Measurements from ENCODE around the gene TYW1B.
"Not testable (repeated sequence)": the region's sequence is repeated elsewhere in the genome, so short reads cannot be mapped to it uniquely, and the experiment has no call there.

TYW1B gene

DNA sequence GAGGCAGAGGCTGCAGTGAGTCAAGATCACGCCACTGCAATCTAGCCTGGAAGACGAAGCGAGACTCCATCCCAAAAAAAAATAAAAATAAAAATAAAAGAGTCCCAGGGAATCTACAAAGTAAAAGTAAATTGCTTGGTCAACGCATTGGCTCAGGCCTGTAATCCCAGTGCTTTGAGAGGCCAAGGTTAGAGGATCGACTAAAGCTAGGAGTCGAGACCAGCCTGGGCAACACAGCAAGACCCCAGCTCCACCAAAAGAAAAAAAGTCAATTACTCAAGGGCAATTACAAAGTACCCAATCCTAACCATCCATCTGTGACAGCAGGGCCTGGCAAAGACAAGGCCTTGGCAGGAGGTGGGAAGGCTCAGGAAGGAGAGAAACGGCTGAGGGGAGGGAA is 288.3 kb downstream of the TYW1B start:
- no peaks in the 10 kb centered on the region for H3K27me3 ChIP-seq (ENCODE audit: insufficient read depth, poor library complexity, severe bottlenecking)
- no peak overlapping the region for H3K27ac ChIP-seq (replicated peaks)
- DNase-seq (ENCODE audit: low read depth in 1 of 2, low spot score in 1 of 2): no peak
- TF ChIP-seq SPI1 (IDR thresholded peaks at IDR 0.05; ENCODE audit: borderline replicate concordance, low read depth) (no peak), GABPA (IDR thresholded peaks at IDR 0.05; ENCODE audit: low read depth) (no peak), POLR2AphosphoS5 (IDR thresholded peaks at IDR 0.05; ENCODE audit: low read depth) (no peak)
- TF ChIP-seq, protein P1, sequence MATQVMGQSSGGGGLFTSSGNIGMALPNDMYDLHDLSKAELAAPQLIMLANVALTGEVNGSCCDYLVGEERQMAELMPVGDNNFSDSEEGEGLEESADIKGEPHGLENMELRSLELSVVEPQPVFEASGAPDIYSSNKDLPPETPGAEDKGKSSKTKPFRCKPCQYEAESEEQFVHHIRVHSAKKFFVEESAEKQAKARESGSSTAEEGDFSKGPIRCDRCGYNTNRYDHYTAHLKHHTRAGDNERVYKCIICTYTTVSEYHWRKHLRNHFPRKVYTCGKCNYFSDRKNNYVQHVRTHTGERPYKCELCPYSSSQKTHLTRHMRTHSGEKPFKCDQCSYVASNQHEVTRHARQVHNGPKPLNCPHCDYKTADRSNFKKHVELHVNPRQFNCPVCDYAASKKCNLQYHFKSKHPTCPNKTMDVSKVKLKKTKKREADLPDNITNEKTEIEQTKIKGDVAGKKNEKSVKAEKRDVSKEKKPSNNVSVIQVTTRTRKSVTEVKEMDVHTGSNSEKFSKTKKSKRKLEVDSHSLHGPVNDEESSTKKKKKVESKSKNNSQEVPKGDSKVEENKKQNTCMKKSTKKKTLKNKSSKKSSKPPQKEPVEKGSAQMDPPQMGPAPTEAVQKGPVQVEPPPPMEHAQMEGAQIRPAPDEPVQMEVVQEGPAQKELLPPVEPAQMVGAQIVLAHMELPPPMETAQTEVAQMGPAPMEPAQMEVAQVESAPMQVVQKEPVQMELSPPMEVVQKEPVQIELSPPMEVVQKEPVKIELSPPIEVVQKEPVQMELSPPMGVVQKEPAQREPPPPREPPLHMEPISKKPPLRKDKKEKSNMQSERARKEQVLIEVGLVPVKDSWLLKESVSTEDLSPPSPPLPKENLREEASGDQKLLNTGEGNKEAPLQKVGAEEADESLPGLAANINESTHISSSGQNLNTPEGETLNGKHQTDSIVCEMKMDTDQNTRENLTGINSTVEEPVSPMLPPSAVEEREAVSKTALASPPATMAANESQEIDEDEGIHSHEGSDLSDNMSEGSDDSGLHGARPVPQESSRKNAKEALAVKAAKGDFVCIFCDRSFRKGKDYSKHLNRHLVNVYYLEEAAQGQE (IDR thresholded peaks at IDR 0.05; ENCODE audit: insufficient replicate concordance, low read depth): no peak
- TF ChIP-seq, protein P2, sequence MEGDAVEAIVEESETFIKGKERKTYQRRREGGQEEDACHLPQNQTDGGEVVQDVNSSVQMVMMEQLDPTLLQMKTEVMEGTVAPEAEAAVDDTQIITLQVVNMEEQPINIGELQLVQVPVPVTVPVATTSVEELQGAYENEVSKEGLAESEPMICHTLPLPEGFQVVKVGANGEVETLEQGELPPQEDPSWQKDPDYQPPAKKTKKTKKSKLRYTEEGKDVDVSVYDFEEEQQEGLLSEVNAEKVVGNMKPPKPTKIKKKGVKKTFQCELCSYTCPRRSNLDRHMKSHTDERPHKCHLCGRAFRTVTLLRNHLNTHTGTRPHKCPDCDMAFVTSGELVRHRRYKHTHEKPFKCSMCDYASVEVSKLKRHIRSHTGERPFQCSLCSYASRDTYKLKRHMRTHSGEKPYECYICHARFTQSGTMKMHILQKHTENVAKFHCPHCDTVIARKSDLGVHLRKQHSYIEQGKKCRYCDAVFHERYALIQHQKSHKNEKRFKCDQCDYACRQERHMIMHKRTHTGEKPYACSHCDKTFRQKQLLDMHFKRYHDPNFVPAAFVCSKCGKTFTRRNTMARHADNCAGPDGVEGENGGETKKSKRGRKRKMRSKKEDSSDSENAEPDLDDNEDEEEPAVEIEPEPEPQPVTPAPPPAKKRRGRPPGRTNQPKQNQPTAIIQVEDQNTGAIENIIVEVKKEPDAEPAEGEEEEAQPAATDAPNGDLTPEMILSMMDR (IDR thresholded peaks at IDR 0.05; ENCODE audit: insufficient read depth, low read length): no peak
- no peak overlapping the region for H3K4me3 ChIP-seq (replicated peaks; ENCODE audit: insufficient read depth, low read length)

DNA sequence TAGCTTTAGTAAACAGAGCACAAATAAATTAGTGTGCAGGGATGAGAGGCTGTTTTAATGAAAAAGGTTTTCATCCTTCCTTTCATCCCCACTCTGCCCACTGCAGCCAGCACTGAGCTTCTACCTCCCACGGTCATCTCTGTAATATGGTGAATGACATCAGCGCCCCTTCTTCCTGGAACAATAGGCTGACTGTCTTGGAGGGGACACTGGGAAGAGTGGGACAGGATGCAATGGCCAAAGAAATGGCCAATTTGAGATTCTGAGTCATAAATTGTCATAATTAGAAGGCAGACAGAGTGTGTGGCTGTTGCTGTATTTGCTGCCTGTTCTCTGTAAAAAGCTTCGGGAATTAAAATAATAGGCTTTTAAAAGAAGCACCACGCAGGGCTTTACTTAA is 289.1 kb downstream of the TYW1B start:
- H3K27me3 ChIP-seq (ENCODE audit: insufficient read depth, poor library complexity, severe bottlenecking): no peaks in the 10 kb centered on the region
- no peak for TF ChIP-seq POLR2AphosphoS5 (IDR thresholded peaks at IDR 0.05; ENCODE audit: low read depth)
- TF ChIP-seq GABPA (IDR thresholded peaks at IDR 0.05; ENCODE audit: low read depth): no peak
- TF ChIP-seq SPI1 (IDR thresholded peaks at IDR 0.05; ENCODE audit: borderline replicate concordance, low read depth): no peak
- TF ChIP-seq, protein P1 (IDR thresholded peaks at IDR 0.05; ENCODE audit: insufficient replicate concordance, low read depth): no peak
- TF ChIP-seq, protein P2 (IDR thresholded peaks at IDR 0.05; ENCODE audit: insufficient read depth, low read length): no peak
- H3K4me3 ChIP-seq (replicated peaks; ENCODE audit: insufficient read depth, low read length): no peak overlapping the region
- DNase-seq (ENCODE audit: low read depth in 1 of 2, low spot score in 1 of 2): no peak
- H3K27ac ChIP-seq (replicated peaks): no peak overlapping the region

DNA sequence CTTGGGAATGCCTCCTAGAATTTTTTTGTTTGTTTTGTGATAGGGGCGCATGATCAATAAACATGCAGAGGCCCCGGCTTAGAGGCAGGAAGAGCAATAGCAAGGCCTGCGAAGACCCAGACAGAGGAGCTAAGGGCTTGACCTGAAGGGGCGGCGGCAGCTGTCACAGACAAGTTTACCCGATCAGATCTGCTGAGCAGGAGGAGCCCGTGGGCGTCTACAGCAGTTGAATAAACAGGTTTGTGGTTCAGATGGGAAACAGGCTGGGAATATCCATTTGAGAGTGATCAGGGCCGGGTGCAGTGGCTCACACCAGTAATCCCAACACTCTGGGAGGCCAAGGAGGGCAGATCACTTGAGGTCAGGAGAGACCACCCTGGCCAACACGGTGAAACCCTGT is 289.9 kb downstream of the TYW1B start:
- no peak for DNase-seq (ENCODE audit: low read depth in 1 of 2, low spot score in 1 of 2)
- H3K27me3 ChIP-seq (ENCODE audit: insufficient read depth, poor library complexity, severe bottlenecking): no peaks in the 10 kb centered on the region
- H3K27ac ChIP-seq (replicated peaks): no peak overlapping the region
- H3K4me3 ChIP-seq (replicated peaks; ENCODE audit: insufficient read depth, low read length): no peak overlapping the region
- TF ChIP-seq POLR2AphosphoS5 (IDR thresholded peaks at IDR 0.05; ENCODE audit: low read depth) (no peak), SPI1 (IDR thresholded peaks at IDR 0.05; ENCODE audit: borderline replicate concordance, low read depth) (no peak), GABPA (IDR thresholded peaks at IDR 0.05; ENCODE audit: low read depth) (no peak)
- TF ChIP-seq, protein P2 (IDR thresholded peaks at IDR 0.05; ENCODE audit: insufficient read depth, low read length): no peak
- TF ChIP-seq, protein P1 (IDR thresholded peaks at IDR 0.05; ENCODE audit: insufficient replicate concordance, low read depth): no peak

DNA sequence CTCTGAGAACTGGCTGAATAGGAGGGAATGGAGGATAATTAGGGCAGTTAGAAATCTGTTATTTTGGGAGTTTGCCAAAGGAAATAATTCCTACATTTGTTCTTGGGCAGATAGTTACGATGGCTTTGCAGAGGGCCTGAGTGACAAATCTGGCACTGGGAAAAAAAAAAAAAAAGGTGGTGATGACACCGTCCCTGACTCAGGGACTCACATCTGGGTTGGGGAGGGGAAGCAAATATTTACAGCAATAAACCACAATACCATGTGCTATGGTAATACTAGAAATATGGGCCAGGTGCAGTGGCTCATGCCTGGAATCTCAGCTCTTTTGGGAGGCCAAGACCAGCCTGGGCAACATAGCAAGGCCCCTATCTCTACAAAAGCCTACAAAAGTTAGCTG is 292.0 kb downstream of the TYW1B start:
- not testable (repeated sequence) for H3K27me3 ChIP-seq (ENCODE audit: insufficient read depth, poor library complexity, severe bottlenecking)

DNA sequence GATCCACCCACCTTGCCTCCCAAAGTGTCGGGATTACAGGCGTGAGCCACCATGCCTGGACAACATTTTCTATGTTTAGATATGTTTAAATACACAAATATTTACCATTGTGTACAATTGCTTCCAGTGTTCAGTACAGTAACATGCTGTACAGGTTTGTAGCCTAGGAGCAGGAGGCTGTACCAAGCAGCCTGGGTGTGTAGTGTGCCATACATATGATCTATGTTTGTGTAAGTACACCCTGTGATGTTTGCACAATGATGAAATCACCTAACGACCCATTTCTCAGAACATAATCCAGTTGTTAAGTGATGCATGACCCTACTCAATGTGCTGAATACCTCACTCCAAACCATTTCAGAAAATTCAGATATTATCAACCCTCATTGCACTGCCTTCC is 297.0 kb downstream of the TYW1B start:
- not testable (repeated sequence) for H3K4me3 ChIP-seq (replicated peaks; ENCODE audit: insufficient read depth, low read length); DNase-seq (ENCODE audit: low read depth in 1 of 2, low spot score in 1 of 2); H3K27me3 ChIP-seq (ENCODE audit: insufficient read depth, poor library complexity, severe bottlenecking); H3K27ac ChIP-seq (replicated peaks)

More for the DNA sequence above, 292.0 kb downstream of the TYW1B start:
- not testable (repeated sequence) for H3K27ac ChIP-seq (replicated peaks); DNase-seq (ENCODE audit: low read depth in 1 of 2, low spot score in 1 of 2); H3K4me3 ChIP-seq (replicated peaks; ENCODE audit: insufficient read depth, low read length)

Data from HL-60 (cell line).